ENCODE results near the gene MYO10.
"Not testable (repeated sequence)": the region's sequence is repeated elsewhere in the genome, so short reads cannot be mapped to it uniquely, and the experiment has no call there.

Gene MYO10

DNA sequence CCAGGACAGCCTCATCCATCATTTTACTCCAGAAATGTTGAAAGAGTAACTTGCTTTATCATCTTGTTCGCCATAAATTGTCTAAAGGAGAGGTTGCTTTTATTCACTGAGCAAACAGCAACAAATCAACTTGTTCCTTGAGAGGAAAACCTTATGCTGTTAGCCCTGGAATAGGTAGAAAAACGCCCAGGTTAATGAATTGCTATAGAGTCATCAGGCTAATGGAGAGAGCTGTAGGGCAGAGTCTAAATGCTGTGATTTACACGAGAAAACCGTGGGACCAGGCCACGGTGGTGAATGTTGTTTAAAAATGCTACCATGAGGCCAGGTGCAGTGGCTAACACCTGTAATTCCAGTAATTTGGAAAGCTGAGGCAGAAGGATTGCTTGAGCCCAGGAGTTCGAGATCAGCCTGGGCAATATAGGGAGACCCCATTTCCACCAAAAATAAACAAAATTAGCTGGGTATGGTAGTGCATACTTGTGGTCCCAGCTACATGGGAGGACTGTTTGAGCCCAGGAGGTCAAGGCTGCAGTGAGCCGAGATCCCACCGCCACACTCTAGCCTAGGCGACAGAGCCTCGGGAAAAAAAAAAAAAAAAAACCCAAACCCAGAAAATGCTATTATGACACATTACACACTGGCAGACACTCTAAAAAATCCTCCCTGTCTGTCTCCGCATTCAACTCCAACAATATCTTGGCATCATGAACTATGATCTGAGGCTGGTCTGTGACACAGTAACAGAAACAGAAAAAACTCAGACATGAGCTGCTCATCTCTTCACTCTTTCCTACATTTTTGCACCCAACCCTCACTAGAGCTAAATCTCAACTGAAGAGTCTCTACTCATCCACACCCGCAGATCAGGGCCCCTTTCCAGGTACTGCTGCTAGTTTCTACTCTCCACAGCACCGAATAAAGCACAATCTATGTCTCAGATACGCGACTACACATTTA, 200.7 kb downstream of the MYO10 start:
- no peak for DNase-seq

DNA sequence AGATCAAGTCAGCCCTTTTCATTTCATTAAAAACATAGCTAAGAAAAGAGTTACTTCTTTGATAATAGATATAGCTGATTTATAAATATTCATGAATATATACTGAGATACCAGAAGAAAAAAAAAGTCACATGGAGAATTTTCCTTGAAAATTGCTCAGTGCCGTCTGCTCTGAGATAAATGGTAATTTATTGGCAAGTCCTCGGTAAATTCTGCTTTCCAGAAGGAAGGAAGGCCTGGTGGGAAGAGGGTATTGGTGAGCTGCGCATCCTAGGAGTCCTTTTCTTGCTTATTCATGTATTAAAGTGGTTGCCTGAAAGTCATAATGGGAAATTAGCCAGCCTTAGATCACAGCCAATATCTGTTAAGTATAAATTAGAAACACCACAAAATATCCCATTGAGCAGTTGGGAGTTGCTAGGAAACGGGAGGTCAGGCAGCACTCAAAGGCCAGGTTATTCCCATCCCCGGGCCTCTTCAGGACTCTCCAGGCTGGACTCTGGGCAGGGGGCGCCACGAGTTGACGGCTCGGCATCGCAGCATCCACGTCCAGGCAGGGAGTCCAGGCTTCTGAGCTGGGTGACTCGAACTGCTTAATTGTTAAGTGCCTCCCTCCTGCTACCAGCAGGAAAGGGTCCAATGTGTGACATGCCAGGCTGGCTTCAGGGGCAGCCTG, 202.6 kb downstream of the MYO10 start:
- no peak for DNase-seq

DNA sequence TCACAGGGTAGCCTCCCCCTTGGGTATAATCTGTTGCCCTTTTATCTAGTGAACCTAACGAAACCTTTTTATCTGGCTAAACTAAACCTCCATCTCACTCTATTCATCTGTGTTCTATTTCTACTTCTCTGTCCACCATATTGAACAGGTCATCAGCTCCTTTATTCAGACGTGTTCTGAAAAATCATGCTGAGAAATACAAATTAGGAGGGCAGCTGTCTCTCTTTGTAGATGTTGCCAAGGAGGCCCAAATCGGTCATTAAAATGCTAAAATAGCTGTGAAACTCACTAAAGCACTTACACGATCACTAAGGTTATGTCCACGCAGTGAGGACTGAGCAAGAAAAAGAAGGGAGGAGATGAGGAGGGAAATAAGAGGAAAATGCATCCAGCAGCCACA, 203.7 kb downstream of the MYO10 start:
- DNase-seq: no peak

DNA sequence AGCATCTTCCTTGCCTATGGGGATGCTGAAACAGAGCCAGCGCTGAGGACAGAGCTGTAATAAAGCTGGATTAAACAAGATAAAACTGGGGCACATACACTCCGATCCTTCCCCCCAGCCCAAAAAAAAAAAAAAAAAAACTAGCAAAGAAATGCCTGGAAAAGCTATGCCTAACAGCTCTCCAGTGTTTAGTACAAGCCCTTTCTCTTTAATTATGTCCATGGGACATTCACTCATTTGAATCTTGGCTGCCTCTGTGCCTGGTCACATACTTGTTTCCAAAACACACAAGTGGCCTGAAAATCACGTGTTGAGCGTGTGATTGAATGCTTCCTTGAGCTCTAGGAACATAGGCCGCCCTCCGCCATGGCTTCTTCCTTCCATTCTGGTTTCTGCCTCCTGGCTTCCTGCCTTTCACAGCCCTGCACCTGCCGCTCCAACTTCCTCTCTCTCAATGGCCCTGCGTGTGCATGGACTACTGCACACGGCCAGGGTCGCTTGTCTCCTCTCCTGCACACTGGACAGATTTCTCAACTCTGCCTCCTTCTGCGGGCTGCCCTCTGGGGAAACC, 208.2 kb downstream of the MYO10 start:
- no peak for DNase-seq

DNA sequence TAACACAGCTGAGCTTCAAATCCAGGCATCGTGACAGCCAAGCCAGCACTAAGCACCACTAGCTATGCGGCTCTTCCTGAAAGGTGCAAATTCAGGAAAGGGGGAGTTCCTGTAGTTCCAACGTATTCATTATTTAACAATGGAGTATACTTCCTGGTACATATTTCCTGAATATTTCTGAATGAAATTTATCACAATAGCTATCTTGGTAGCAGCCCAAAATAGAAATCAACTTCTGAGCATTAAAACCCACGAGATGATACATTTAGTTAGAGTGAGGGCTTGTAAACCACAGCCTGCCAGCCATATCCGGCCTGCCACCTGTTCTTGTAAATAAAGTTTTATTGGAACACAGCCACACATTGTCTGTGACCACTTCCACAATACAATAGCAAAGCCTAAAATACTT, 209.5 kb downstream of the MYO10 start:
- DNase-seq: no peak

DNA sequence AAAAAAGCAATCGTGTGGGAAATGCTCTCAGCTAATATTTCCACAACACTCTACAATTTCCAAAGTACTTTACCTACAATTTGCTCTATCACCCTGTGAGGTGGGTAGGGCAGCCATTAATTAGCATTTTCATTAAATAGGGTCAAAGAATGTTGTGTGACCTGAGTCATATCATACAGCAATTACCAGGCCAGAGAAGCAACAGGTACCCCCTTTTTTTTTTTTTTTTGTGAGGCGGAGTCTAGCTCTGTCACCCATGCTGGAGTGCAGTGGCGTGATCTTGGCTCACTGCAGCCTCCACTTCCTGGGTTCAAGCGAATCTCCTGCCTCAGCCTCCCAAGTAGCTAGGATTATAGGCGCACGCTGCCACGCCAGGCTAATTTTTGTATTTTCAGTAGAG, 210.5 kb downstream of the MYO10 start:
- DNase-seq: no peak

DNA sequence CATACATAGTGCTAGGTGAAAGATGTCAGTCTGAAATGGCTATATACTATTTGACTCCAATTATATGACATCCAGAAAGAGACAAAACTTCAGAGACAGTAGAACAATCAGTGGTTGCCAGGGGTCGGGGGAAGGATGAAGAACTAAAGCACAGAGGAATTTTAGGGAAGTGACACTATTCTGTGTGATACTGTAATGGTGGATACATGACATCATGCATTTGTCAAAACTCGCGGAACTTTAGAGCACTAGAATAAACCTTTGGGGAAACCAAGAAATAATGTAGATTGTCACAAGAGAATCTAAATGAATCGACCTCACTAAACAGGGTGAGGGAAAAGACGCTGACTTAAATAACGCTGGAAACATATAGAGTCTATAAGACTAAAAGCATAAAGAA, 212.3 kb downstream of the MYO10 start:
- no peak for DNase-seq

DNA sequence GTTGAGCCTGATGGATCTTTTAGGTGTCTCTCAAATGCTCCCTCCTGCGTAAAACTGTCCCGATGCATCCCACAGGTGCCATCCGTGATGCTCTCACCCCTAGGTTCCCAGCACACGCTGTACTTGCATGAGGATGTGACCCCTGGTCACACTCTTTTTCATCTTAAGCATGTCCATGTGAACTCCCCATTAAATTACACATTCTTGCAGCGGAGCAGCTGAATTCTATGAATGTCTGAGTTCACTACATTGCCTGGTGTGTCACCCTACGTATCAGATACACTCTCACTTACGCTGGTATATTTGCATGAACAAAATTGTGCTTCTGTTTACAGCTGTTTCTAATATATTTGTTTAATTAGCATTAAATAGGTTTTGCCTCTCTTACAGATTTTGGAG, 214.0 kb downstream of the MYO10 start:
- DNase-seq: no peak

DNA sequence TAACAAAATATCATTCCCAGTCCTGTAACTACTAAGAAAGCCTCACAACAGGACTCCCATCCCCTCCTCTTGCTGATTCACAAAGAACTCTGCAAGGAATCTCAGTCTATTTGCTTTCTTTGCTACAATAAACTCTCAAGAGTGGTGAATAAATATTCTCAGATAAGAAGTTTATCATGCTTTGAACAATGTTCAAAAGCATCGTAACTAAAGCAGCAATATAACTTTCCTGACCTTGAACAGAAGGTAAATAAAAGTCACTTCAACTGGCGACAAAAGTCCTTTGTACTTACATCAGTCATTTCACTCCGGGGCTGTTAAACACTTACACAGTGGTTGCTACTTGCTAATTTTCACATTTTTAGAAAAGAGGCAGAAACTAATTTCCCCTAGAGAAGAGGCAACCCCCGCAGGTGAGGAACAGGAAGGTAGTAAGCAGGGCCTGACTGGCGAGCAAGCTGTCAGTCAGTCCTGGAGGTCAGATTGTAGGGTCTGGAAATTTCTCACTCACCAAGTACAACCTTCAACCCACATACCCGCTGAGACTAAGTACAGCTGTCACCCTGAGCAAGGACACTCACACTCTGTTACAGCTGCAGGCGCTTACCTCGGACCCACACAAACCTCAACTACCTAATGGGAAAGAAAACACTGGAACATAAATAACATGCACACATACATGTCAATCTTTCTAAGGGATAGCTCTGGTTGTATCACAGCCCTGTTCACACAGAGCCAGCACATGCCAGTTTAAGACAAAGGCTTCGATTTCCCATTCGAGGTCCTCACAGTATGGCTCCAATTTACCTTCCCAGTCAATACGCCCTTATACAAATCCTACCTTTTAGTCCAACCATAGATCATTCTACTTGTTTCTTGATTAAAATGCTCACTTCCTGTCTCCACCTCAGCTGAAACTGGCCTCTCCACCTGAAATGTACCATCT, 214.7 kb downstream of the MYO10 start:
- no peak for DNase-seq

DNA sequence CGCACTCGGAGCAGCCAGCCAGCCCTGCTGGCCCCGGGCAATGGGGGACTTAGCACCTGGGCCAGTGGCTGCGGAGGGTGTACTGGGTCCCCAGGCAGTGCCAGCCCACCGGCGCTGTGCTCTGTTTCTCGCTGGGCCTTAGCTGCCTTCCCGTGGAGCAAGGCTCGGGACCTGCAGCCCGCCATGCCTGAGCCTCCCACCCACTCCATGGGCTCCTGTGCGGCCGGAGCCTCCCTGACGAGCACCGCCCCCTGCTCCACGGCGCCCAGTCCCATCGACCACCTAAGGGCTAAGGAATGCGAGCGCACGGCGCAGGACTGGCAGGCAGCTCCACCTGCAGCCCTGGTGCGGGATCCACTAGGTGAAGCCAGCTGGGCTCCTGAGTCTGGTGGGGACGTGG, 218.1 kb downstream of the MYO10 start:
- DNase-seq: not testable (repeated sequence)

DNA sequence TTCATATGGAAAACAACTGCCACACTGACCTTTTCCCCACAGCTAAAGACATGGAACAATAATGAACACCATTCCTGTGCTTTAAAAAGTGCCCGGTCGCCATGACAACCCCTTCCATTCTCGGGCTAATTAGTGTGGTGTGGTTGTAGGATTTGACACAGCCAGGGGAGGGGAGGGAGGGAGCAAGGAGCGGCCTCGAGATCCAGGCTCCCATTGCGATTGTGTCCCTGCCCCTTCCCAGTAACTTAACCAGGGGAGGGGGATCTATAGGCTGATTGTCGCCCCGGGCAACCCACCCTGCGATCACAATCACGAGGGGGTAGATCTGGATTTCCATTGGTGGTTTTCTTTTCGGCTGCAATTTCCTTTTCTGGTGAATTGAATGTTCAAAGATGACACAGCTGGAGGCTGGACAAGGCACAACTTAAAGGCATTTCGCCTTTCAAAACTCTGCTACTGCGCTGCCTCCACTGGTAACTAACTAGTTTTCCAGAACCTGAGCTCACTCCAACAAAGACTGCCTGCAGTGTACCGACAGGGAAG, 222.6 kb downstream of the MYO10 start:
- DNase-seq: no peak

DNA sequence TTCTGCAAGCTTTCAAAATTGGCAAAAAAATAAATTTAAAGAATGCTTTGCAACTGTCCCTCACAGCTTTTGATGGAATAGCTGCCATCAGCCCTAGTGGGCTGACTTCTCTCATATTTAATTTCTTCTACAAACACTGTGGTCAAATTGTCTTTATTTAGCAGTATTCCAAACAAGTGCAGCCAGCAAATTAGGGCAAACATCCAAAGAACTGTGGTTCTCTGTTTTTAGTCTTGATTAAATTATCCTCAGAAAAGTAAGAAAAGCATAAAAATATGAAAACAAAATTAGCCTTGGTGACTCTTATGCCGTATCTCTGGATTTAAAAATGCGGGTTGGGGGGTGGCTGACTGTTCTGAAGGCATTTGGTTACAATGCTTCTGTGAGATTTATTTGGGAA, 223.5 kb downstream of the MYO10 start:
- no peak for DNase-seq

DNA sequence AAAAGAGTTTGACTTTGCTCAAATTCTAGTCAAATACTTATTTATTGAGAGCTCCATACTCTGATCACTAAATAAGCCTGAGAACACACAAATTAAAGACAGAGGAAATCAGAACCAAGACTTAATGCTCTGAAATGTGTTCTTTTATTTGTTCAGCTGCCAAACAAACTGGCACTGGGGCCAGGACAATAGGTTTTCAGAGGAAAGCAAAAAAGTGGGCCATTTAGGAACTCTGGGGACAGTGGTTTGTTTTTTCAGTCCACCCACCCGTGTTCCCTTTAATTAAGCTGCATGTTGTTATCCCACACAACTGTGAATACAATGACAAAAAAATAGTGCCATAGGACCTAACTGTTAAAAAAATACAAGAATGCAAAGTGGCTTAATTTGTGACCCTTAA, 223.9 kb downstream of the MYO10 start:
- DNase-seq: no peak

DNA sequence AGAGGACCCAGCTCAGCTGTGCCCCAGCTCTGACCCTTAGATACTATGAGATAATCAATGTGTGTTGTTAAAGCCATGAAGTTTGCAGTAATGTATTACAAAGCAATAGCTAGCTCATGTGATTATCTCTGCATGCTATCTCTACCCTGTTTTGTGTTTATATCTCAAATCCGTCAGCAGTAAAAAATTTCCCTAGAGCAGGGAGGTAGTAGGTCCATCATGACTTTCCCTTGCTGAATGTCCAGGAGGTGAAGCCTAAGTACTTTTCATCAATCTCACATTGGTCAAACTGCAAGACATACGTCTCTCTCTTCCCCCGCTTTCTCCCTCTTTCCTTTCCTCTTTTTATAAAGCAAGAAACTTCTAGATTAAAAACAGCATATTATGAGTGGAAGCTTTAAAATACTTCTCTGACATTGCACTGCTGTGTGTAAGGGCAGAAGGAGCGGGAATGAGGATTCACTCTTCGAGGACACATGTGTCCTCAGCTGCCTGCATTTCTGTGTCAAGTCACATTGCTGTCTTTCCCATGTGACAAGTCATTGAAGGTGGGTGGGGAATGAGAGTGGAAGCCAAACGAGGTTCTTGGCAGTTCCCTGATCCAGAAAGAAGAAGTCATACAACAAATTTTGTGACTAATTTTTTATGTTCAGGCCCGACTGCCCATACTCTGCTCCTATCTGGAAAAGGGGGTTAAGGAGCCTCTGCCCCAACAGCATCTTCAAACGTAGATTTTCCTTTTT, 226.2 kb downstream of the MYO10 start:
- DNase-seq: no peak

DNA sequence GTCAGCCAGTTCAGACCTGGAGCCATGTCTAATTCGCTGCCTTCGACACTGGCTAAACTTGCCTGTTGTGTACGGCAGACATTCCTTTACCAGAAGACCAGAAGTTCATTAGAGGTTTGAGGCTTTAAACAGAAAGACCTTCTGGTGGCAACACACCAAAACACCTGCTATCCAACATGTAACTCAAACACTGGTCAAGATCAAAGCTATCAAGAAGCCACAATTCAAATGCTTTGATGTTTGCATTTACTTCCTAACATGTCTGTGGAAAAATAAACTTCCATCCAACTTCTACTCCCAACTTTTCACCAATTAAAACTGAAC, 228.3 kb downstream of the MYO10 start:
- DNase-seq: no peak

DNA sequence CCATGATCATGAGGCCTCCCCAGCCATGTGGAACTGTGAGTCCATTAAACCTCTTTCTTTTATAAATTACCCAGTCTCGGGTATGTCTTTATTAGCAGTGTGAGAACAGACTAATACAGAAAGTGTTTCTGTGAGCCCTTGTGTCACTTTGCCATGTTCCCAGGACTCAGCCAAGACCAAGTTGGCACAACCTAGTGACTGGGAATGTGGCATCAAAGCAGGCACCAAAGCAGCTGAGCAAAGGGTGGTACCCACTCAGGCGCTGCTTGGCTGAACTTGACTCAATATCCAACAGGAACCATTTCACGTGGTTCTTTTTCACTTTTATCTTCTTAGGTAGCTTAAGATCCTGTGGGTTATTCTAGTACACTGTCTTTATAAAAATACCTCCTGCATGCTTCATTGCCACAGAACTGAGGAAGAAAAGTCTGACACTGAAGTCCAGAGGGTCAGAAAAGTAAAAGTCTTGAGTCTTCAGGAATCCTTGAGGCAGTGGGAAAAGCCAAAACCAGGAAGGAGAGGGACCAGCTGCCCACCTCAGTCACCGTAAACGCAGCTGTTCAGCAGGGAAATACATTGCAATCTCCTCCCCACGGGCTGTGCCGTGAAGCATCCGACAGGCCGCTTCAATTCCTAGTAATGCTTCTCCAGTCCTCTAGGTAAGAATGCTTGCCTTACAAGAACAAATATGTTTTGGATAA, 228.8 kb downstream of the MYO10 start:
- no peak for DNase-seq

DNA sequence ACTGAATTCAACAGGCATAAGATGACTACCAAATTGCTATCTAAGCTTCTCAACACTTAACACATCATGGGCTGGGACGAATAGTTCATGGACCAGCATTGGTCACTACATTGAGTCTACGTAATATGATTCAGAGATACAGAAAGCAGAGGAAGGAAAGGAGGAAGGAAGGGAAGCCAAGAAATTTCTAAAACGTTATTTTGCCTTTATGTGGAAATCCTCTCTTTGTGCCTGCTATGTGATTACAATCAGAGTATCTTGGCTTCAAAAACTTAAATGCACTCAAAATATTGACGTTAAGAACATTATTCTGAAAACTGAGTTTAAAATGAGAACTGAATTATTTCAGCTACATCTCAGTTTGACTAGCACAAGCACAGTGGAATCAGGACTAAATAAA, 231.1 kb downstream of the MYO10 start:
- DNase-seq: no peak

DNA sequence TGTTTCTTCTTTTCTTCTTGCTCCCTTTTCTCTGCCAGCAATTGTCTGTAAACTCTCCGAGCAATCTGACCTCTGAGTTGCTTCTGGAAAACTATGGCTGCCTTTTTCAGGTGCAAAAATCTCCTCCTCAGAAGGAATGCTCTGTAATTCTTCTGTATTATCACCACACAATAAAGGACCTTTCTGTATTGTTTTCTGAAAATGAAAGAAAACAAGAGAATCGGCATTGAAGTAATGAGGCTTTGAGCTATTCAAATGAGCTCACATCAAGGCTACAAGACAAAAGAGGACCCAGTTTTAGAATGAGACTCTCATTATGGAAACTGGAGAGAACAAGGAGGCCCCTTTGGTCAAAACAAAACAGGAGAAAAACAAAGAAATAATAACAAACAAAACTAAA, 233.1 kb downstream of the MYO10 start:
- DNase-seq: no peak

DNA sequence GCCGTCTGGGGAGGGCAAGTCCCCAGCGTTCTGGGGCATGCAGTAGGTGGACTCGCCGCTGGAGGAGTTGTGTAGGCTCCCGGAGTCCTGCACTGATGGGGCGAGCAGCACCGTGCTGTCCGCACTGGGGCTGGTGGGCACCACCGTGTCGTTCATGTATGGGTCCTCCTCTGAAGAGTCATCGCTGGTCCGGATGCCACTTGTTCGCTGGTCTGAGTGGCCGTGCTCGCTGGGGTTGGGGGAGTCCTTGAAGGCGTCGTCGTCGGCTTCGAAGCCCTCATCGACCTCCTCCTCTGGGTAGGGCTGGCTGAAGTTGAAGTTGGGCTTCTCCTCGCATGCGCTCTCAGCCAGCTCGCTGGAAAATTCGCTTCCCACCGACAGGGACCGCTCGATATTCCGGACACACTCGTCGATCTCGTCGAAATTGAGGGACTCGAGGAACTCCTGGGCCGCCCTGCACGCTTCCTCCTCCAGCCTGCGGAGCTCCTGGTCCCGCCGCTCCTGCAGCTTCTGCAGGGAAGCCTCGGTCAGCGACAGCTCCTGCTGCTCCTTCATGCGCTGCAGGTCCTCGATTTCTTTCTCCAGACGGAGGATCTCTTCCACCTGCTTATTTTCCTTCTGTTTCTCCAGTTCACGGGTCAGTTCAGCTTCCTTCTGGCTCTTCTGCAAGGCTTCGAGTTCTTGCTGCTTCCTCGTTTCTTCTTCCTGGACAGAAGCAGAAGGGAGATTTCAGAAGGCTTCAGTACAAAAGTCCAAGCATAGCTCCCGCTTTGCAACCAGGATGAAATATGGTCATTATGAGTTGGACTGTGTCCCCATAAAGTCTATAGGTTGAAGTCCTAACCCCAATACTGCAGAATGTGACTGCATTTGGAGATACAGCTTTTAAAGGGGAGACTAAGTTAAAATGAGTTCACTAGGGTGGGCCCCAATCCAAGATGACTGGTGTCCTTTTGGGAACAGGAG, 234.7 kb downstream of the MYO10 start:
- no peak for DNase-seq

DNA sequence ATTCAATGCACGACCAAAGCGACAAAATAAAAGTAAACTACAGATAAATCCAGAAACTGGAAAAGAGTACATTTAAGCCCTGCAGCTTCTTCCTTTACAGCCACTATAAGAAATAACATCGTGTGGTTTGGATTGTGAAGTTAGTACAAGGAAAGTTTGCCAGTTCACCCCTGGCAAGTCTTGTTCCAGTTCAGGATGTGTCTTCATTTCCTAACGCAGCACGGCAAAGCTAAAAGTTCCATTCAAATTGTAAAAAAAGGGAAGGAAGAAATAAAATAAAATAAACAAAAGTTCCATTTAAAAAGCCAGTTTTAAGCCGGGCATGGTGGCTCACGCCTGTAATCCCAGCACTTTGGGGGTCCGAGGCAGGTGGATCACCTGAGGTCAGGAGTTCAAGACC, 236.0 kb downstream of the MYO10 start:
- no peak for DNase-seq
